Head of caudate nucleus (tissue), 42 donors: ENCODE measurements around the gene PRDM16.

Experiments used
- DNase-seq, 42 donors: peaks; one replicate each; pipeline versions ENCODE4 v3.0.0 to v3.0.0-alpha.2; 2020 to 2021; ENCODE audit warnings: mixed read lengths in 7 of 42
- intact Hi-C: fragments of 100-400 bp; cut with DNase I; formaldehyde crosslinking; loops from one replicate; pipeline ENCODE4 v1.15.0; 2022

The PRDM16 gene

DNA sequence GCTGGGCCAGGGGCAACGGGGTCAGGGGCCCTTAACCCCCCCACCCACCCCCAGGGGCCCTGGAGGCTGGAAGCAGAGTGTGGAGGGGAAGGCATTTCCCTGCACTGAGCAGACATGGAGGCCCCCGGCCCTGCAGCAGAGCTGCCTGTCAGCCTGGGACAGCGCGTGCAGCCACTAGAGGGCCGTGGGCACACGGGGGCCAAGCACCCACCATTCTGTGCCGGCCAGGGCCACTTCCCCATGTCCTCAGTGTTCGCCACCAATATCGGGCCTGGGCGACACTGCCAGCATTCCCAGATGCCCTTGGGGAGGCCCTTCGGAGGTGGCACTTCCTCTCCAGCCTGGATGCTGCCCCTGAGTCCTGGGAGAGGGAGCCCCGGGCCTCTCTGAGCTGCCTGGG lies 362.3 kb downstream of the PRDM16 start:
- peak in 1 of 42 donors; percentile 38 for DNase-seq
- intact Hi-C loops: no loop called here

DNA sequence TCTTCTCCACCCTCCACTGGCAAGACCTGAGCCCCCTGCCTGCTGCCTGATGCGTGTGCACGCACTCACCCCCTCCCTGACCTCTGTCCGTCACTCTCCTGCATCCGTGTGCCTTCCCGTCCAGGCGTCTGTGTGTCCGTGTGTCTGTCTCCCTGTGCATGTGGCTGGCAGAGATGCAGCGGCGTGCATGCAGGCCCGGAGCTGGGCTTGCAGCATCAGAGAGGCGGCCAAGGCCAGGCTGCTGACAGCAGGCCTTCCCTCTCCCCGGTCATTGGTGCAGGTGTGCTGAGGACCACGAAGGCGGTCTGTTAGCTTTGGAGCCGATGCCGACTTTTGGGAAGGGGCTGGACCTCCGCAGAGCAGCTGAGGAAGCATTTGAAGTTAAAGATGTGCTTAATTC lies 362.7 kb downstream of the PRDM16 start:
- intact Hi-C loops: no loop called here
- DNase-seq: no peak

DNA sequence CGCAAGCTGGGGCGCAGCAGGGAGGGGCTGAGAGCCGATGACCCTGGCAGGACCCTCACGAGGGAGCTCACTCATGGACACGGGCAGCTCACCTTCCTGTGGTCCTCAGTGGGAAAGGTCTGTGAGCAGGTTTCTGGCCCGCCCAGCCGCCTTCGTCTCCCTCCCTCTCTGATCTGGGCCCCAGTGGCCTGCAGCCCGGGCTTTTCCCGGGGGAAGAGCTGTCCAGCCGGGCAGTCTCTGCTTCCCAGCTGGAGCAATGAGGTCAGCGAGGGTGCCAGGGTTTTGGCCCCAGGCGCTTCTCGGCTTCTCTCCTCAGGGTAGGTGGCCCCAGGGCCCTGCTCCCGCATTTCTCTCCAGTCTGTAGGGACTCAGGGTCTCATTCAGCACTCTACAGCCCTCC lies 363.3 kb downstream of the PRDM16 start:
- DNase-seq: no peak
- intact Hi-C loops: no loop called here

DNA sequence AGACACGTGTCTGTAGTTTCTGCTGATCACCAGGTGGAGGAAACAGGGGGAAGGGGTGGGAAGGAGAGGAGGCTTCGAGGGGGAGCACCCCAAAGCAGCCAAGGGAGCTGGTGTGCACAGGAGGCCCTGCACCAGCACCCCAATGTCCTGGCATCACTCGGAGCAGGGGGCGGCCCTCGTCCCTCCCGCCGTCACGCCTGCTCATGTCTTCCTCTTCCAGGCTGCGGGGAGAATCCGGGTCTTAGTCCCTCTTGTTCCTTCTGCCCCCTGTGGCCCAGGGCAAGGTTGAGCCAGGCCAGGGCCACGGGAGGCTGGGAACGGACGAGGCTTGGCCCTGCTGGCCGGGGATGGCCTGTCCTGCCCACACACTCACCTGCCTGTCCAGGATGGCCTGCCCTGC lies 364.1 kb downstream of the PRDM16 start:
- no peak for DNase-seq
- intact Hi-C loops: no loop called here

DNA sequence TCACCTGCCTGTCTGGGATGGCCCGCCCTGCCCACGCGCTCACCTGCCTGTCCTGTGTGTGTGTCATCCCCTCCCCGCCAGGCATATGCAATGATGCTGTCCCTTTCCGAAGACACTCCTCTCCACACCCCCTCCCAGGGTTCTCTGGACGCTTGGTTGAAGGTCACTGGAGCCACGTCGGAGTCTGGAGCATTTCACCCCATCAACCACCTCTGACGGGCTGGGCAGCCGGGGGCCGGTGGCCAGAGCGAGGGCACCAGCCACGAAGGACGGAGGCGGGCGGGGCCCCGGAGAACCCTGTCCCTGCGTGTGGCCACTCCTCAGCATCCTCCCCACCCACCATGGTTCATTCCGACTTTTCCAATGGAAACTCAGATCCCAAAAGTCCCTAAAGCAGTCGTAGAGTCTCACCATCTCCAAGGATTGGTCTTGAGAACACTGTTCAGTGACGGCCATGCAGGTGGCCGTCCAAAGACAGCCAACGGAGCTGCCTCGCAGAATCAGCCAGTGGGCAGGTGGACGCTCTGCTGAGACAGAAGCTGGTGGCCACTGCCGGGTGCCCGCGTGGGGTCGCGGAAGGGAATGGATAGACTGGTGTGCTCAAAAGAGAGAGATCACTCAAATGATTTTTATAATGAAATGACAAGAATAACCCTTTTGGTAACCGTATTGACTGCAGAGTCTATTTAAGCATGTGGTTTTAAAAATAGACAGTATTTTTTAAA lies 364.8 kb downstream of the PRDM16 start:
- no peak for DNase-seq
- intact Hi-C loops: no loop called here

DNA sequence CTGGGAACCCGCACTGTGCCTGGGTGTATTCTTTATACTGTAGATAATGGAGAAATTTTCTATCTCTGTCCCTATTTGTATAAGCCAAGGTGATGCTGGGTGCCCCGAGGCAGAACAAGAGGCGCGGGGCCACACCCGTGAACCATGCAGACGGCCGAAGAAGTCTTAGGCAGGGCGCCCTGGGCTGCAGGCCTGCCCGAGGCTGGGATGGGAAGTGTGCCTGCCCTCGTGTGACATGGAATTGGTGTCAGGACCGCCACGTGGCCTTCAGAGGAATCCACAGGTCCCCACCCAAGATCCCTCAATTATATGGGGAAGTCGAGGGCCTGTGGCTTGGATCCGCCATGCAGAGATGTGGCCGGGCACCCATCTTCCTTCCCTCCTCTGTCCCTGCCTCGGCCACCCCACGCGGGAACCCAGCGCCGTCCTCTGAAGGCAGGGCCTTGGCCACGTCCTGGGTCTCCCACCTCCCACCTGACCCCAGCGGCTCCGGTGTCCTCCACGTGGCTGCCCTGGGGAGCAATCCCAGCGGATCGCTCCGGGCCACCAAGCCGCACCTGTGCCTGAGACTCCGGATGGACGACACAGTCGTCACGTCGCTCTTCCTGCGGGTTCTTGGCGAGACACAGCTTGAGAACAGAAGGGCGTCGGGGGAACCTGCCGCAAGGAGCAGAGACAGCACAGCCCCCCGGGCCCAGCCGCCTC lies 365.6 kb downstream of the PRDM16 start:
- intact Hi-C loops: no loop called here
- DNase-seq: no peak

DNA sequence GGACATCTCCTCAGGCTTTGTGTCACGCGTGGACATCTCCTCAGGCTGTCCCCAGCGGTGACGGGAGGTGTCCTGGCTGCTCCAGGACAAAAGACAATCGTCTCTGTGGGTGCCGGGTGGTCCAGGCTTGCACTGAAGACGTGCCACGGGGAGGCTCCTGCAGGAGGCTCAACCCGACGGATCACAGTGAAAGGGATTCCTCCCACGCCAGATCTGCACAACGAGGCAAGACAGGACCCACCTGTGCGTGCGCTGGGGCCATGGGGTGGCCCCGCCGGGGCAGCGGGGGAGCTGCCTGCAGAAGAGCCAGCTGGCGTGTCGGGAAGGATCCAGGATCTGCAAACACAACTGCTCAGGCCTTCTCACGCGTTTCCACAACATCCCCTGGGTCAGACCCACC lies 366.7 kb downstream of the PRDM16 start:
- intact Hi-C loops: no loop called here

DNA sequence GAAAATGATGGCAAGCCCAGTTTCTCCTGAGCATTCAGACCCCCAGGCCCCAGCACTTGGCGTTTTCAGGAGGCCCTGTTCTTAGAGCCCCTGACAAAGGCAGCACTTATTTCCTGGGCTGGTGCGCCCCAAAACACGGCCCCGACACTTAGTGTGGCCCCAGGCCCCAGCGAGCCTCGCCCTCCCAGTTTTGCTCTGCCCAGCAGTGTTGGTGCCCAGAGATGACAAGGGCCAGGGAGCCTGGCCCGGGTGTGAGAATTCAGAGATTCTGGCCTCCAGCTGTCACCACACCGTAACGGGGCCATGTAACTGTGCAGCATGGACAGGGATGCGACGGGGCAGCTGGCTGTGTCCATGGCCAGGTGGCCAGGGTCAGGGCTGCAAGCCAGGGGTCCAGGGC lies 367.4 kb downstream of the PRDM16 start:
- no peak for DNase-seq
- intact Hi-C loops: no loop called here

More for the DNA sequence above, 366.7 kb downstream of the PRDM16 start:
- no peak for DNase-seq

DNA sequence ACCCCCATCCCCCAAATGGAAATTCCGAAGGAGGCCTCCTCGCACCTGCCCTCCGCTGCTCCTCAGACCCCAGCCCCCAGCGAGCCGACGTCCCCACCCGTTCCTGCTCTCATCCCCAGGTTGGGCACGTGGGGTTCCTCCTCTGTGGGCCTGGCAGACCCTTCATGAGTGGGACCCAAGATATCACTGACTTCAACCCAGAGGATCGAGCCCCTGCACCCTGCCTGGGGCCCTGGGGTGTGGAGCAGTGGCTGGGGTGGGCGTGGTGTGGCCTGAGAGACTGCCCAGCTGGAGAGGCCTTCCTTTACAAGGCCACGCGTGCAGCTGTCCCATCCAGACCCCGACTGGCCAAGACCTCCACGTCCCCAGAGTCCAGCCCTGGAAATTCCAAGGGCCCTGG lies 367.9 kb downstream of the PRDM16 start:
- DNase-seq: no peak
- intact Hi-C loops: no loop called here

DNA sequence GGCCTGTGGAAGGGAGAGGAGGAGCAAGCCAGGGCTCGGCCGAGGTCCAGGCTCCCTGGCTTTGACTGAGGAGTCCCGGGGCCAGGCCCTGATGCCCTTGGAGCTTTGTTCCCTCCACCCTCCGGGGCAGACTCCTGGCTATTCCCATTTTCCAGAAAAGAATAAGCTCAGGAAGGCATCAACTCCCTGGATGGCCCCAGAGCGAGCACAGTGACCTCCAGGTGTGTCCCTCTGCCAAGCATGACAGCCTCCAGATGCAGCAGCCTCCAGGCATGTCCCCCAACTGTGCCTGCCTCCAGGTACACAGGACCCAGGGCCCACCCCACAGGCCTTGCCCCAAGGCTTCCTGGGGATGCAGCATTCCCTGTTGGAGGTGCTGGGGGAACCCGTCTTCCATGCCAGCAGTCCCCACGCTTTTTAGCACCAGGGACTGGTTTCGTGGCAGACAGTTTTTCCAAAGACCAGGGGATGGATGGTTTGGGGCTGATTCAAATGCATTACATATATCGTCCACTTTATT lies 369.7 kb downstream of the PRDM16 start:
- no peak for DNase-seq
- intact Hi-C loops: no loop called here

DNA sequence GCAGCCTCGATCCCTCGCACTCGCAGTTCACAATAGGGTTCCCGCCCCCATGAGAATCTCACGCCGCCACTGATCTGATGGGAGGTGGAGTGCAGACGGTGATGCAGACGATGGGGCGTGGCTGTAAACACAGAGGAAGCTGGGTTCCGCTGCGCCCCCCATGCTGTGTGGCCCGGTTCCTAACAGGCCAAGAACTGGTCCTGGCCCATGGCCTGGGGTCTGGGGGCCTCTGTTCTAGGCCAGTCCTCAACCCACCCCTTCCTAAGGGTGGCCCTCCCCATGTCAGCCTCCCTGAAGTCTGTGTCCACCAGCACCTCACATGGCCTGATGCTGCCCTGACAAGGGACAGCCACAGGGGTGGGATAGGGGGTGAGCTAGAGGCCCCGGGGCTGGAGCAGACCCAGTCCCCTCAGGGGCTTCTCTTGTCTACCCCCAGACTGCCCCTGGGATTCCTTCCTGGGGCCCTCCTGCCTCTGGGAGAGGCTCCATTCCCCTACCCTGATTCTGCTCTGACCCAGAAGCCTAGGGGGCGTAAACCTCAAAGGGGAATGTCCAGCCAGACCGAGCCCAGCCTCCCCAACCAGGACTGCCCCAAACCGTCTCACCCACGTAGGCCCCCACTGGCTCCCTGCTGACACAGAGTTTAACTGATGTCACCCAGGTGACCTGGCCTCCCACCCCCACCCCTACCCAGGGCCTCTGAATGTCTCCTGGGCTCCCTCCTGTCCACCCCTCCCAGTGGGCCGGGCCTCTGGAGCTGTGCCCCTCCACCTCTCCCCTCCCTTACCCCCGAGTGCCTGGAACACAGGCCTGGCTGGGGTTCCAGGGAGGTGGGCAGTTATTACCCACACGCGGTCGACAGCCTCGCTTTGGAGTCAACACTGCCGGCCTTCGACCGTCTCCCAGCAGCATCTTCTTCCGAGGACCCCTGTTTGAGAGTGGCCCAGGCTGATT lies 370.6 kb downstream of the PRDM16 start:
- intact Hi-C loops: no loop called here
- no peak for DNase-seq

DNA sequence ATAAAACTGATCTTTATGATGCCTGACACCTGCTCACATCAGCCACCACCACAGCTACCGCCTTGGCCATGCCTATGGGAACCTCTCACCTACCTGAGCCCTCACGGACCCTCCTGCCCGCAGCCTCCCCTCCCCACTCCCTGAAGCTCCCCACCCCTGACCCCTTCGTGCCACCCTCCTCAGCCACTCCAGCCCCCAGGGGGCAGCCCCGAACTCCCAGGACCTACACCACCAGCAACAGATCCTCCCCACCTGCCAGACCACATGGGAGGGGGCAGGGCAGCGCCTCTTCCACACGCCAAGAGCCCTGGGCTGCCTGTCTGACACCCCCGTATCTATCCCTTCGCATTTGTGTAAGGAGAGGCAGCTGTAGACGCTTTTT lies 371.3 kb downstream of the PRDM16 start:
- intact Hi-C loops: no loop called here
- DNase-seq: no peak

DNA sequence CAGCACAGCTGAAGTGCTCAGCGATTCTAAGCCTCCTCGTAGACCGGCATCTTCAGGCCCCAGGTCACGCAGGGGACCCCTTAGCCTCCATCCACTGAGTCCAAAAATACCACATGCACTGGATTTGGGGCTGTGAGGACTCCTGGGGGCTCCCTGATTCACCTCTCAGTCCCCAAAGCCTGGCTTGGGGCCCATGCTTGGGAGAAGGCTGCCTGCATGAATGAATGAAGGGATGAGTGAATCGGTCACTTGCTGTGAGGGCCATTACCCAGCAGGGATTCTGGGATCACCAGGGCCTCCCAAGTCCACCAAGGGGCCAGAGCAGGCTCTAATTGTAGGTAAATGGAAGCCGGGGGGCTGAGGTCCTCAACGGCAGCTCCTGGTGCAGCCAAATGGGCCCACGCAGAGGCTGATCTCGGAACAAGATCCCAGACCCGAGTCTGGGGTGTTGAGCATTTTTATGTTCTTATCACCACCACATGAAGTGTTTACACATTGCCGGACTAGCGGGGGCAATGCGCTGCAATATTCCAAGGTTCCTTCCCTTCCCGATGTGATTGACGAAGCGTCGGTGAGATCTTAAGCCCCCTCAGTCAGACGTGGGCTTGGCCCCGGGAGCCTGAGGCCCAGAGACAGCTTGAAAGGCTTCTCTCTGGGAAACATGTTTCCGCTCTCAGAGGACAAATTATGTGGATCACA lies 371.9 kb downstream of the PRDM16 start:
- intact Hi-C loops: no loop called here
- no peak for DNase-seq

DNA sequence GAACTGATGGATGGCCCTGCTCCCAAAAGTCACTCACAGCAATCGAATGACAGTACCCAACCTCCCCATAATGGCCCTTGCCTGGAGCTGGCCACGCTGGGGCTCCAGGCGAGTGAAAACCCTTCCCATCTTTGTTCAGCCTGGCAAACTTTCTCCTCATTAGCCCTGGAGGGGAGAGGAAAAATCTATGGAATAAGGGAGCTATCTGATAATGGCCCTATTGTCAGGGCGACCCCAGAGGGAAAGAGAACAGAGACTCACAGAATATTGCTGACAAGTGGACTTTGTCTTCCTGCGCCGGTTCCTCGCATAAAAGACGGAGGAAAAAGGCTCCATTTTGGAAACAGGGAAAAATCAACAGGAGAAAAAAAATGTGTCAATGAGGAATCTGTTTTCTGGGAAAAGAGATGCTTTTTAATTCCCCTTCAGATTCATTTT lies 372.4 kb downstream of the PRDM16 start:
- intact Hi-C loops: no loop called here
- DNase-seq: peak in 31 of 42 donors; percentile 23 to 81 (median 59)

DNA sequence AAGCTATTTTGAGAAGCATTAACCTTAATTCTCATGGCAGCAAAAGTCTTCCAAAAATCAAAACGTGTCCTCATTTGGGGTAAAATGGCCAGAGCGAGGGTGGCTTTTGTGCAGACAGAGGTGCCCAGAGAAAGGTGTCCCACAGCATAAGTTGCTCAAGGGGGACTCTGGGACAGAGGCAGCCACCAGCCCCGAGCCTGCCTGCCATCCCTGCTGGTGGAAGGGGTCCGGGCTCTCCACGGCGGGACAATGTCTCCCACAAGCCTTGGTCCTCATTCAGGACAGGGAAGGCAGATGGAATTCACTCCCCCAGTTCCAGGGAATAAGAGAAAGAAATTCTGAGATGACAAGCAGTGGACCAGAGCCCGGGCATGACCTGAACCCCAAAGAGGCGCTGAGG lies 372.9 kb downstream of the PRDM16 start:
- intact Hi-C loops: no loop called here
- peak in 3 of 42 donors; percentile 32 to 59 (median 41) for DNase-seq

DNA sequence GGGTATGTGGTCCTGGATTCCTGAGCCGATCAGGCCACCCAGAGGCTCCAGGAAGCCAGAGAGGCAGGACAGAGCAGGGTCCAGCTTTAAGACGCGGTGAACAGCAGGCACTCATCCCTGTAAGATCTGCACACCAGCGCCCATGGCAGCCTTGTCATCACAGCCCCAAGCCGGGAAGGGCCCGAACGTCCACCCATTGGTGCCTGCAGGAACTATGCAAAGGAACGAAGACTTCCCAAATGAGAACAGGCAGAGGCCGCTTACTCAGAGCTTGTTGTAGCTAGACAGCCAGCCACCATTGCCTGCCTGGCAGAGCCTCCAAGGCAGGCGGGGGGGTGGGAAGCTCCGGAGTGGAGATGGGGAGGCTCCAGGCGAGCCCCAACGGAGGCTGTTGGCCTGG lies 373.3 kb downstream of the PRDM16 start:
- intact Hi-C loops: no loop called here
- no peak for DNase-seq

DNA sequence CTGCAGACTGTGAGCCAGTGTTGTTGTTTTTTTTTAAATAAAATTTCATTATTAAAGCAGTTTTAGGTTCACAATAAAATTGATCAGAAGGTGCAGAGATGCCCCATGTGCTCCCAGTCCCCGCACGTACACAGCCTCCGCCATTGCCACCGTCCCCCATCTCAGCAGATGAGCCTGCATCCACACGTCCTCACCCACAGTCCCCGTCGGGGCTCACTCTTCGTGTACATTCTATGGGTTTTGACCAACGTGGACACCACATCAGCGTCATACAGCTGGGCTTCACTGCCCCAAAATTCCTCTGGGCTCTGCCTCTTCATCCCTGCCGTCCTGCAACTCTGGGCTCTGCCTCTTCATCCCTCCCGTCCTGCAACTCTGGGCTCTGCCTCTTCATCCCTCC lies 373.9 kb downstream of the PRDM16 start:
- no peak for DNase-seq
- intact Hi-C loops: no loop called here

DNA sequence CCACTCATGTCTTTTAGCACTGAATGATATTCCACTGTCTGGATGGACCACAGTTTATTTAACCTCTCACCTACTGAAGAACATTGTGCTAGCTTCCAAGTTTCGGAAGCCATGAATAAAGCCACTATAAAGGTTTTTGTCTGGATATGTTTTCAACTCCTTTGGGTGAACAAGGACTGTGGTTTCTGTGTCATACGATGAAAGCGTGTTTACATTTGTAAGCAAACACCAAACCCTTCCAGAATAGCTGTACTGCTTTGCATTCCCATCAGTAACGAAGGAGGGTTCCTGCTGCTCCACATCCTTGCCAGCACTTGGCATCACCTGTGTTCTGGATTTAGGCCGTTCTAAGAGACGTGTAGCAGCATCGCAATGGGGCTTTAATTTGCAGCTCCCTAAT lies 374.8 kb downstream of the PRDM16 start:
- DNase-seq: no peak
- intact Hi-C loops: no loop called here

DNA sequence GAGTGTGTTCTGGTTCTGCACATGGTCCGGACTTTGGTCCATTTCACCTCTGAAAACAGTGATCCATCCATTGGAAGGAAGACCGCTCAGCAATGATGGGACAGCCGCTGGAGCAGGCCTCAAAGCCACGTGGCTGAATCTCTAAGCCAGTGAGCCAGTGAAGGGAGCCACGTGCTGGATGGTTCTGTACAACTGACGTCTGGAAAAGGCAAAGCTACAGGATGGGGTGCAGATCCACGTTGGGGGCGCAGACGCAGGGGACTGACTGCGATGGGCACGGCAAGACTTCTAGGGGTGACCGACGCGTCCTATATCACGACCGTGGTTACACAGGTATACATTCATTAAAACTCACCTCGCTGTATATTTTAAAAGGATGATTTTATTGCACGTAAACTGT lies 375.3 kb downstream of the PRDM16 start:
- intact Hi-C loops: no loop called here

More for the DNA sequence above, 375.3 kb downstream of the PRDM16 start:
- DNase-seq: no peak
